NT2/D1 (cell line): ENCODE data around the gene PIGN.

ENCODE experiments used
- SUZ12 ChIP-seq: IDR thresholded peaks from 2 replicates; pipeline ENCODE4 v1.6.1; 2011; ENCODE audit not compliant: insufficient read length, insufficient read depth; ENCODE audit errors: extremely low read depth
- ZNF274 ChIP-seq: IDR thresholded peaks from 2 replicates; pipeline ENCODE4 v1.6.1; 2011; ENCODE audit warnings: mild to moderate bottlenecking, low read depth, low read length

DNA sequence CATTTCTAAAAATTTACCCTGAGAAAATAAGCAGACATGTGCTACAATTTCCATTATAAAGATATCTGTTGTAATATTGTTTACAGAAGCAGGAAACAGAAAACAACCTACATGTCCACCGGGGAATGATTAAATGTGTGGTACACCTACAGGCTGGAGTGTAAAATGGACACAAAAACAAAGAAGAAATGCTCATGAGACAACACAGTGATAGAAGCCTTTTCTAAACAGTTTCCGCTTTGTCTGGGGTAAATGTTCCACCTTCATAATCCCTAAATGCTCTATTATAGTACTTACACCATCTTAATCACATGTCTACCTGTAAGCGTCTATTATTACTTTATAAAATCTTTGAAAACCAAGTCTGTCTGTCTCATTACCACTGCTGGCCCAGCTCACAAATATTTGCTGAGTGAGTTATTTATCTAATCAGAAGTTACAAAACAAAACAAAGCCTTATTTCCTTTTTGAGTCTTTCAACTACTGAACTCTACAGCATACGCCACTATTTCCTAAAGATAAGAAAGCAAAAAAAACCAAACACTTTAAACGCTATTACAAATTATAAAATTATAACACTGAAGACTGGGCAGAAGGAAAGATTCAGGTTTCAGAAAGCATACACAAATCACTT, 95.3 kb downstream of the PIGN start:
- TF ChIP-seq ZNF274 (no peak), SUZ12 (no peak)
